Pericardium fibroblast (primary cell): Measurements from ENCODE around the gene BTBD2. TPM values are rescaled to one million over a fixed set of nuclear protein-coding genes. Genes with fewer than 3 reads are reported as not detected.

Experiments used
- total RNA-seq: library from RNA; depleted of rRNA; stranded (reverse); fragments of >200 nt; gene quantifications from 2 replicates; pipeline ENCODE4 v1.2.3, GENCODE V29; 2015

The BTBD2 gene
- total RNA-seq: 94.8 and 143 TPM in 2 replicates

GRCh38 chr19:2015608-2015950 lies at the start of gene BTBD2:
Gene BTBD2, minus strand, starts transcription at chr19:2015714. Its CDS starts 11 bp downstream, at chr19:2015703.

DNA sequence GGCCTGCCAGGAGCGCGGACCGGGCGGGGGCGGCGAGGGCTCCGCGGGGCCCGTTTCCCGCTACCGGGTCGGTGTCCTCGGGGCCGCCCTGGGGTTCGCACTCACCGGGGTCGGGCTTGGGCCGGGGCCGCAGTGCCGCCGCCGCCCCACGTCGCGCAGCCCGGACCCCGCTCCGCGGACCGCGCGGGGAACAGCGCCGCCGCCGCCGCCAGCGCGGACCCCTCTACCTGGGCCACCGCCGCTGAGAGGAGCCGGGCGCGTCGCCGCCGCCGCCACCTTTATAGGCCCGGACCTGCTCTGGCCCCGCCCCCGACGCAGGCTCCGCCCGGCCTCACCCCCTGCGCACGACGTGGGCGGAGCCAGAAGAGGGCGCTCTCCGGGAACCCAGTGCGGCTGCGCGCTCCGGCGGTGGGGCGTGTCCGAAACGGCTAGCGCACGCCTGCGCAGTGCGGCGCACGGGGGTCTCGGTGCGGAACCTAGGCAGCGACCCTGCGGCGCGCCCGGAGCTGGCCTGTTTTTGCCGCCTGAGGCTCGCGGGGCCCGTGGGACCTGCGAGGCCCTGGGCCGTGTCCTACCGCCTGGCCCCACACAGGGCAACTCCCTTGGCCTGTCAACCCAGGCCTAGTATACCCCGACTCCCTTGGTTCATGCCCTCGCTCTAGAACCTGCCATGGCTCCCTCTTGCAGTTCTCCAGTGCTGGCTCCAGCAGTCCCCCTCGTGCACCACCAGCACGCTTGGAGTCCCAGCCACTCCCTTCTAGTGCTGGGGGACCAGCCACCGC lies 35.7 kb upstream of the BTBD2 start, which contains the start of gene MKNK2:
Gene MKNK2 (minus strand): TSS at position 254 of the 782 bp plus-strand sequence. CDS start 393 bp downstream, outside the sequence.

DNA sequence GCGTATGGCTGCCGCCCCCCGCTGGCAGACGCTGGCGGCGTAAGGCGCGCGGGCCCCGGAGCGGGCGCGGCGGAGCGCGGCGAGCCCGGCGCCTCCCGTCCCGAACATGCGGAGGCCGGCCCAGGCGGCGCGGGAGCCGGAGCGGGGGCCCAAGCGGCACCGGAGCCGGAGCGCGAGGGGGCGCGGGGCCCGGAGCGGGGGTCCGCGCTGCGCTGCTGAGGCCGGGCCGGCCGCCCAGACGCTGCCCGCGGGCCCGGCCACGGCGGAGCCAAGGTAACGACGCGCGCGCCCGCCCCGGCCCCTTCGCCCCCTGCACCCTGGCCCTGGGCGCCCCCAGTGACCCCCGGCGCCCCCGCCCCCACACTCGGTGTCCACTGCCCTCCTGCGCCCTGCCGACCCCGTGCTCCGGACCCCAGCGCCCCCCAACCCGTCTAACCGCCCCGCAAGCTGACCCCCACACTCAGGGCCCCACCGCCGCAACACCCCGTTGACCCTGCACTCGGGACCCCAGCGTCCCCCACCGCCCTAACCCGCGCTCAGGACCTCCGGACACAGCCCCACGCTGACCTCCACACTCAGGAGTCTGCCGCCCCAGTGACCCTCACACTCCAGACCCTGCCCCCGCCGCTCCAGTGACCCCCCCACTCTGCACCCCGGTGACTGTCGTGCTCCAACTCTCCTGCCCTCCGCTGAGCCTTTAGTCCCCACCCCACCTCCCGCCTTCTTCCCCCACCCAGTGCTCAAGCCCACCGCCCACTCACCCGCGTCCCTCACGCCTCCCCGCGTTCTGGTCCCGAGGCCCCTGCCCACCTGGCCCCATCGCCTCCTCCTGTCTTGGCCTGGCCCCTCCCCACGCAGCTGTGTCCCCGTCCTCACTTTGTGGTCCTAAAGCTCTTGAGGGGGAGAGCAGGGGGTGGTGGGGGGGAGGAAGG lies 74.1 kb downstream of the BTBD2 start, which contains the start of gene CSNK1G2:
Gene CSNK1G2 (plus strand): TSS at position 27 of the 932 bp plus-strand sequence. CDS start 28,601 bp downstream, outside the sequence.

Other genes starting within 250 kb of the BTBD2 start
- gene ATP8B3, start 203.4 kb downstream of the BTBD2 start, total RNA-seq: 1.2 and 1.4 TPM in 2 replicates
- gene REXO1, start 167.2 kb downstream of the BTBD2 start, total RNA-seq: 5.5 and 8.8 TPM in 2 replicates
- gene KLF16, start 152.1 kb downstream of the BTBD2 start, total RNA-seq: 7.6 and 22.5 TPM in 2 replicates
- 122 and 178 TPM in 2 replicates for gene ABHD17A, start 130.2 kb downstream of the BTBD2 start, total RNA-seq
- gene ADAT3, start 110.3 kb downstream of the BTBD2 start, total RNA-seq: 3.2 and 5.4 TPM in 2 replicates
- 102 and 104 TPM in 2 replicates for gene SCAMP4, start 110.3 kb downstream of the BTBD2 start, total RNA-seq
- gene CSNK1G2, start 74.5 kb downstream of the BTBD2 start, total RNA-seq: 57.0 and 59.2 TPM in 2 replicates
- gene MKNK2, start 35.5 kb upstream of the BTBD2 start, total RNA-seq: 96.9 and 116 TPM in 2 replicates
- gene MOB3A, start 80.6 kb upstream of the BTBD2 start, total RNA-seq: 26.6 and 36.9 TPM in 2 replicates
- gene IZUMO4, start 81.2 kb upstream of the BTBD2 start, total RNA-seq: 0.82 and 1.3 TPM in 2 replicates
- gene AP3D1, start 135.9 kb upstream of the BTBD2 start, total RNA-seq: 88.9 and 107 TPM in 2 replicates
- gene DOT1L, start 148.2 kb upstream of the BTBD2 start, total RNA-seq: 10.1 and 13.9 TPM in 2 replicates
- 58.4 and 81.5 TPM in 2 replicates for gene PLEKHJ1, start 220.6 kb upstream of the BTBD2 start, total RNA-seq
- gene SF3A2, start 221.1 kb upstream of the BTBD2 start, total RNA-seq: 34.6 and 36.6 TPM in 2 replicates
- gene AMH, start 233.6 kb upstream of the BTBD2 start, total RNA-seq: 1.8 and 3.7 TPM in 2 replicates
- 1.5 TPM in 1 of 2 replicates, not detected in the other for gene JSRP1, start 240.7 kb upstream of the BTBD2 start, total RNA-seq